Stimulated activated CD8-positive, alpha-beta memory T cell treated with anti-CD3 and anti-CD28 coated beads, Interleukin-4, amount 100 ng/mL, for 48 hours (primary cell): ENCODE data around the gene EFCAB6.

Source experiments
- DNase-seq: peaks from one replicate; pipeline ENCODE4 v3.0.0-alpha.2; 2020

The EFCAB6 gene

GRCh38 chr22:43811777-43812148 is 342 bp downstream of the EFCAB6 start:
- no peak for DNase-seq

GRCh38 chr22:43802897-43803495 is 9.1 kb downstream of the EFCAB6 start:
- no peak for DNase-seq

- DNase-seq = no peak
These were observed 11.1 kb downstream of the EFCAB6 start for GRCh38 chr22:43800970-43801369.

GRCh38 chr22:43798492-43798891 is 13.6 kb downstream of the EFCAB6 start:
- no peak for DNase-seq

GRCh38 chr22:43796567-43796966 is 15.5 kb downstream of the EFCAB6 start:
- no peak for DNase-seq

GRCh38 chr22:43795320-43795719 is 16.8 kb downstream of the EFCAB6 start:
- DNase-seq = no peak

- DNase-seq = no peak
These were observed 19.2 kb downstream of the EFCAB6 start for GRCh38 chr22:43792905-43793304.

- no peak for DNase-seq
These were observed 22.7 kb downstream of the EFCAB6 start for GRCh38 chr22:43789452-43789851.

- DNase-seq = no peak
These were observed 28.3 kb downstream of the EFCAB6 start for GRCh38 chr22:43783777-43784176.

GRCh38 chr22:43782448-43782847 is 29.7 kb downstream of the EFCAB6 start:
- DNase-seq = no peak

- no peak for DNase-seq
These were observed 34.8 kb downstream of the EFCAB6 start for GRCh38 chr22:43777286-43777685.

GRCh38 chr22:43776081-43776670 is 35.9 kb downstream of the EFCAB6 start:
- DNase-seq = no peak

- no peak for DNase-seq
These were observed 37.7 kb downstream of the EFCAB6 start for GRCh38 chr22:43774318-43774915.

GRCh38 chr22:43772831-43773230 is 39.3 kb downstream of the EFCAB6 start:
- DNase-seq = no peak

- no peak for DNase-seq
These were observed 56.7 kb downstream of the EFCAB6 start for GRCh38 chr22:43755452-43755851.

- DNase-seq = no peak
These were observed 57.1 kb downstream of the EFCAB6 start for GRCh38 chr22:43755011-43755410.

GRCh38 chr22:43754176-43754575 is 57.9 kb downstream of the EFCAB6 start:
- no peak for DNase-seq

- no peak for DNase-seq
These were observed 58.4 kb downstream of the EFCAB6 start for GRCh38 chr22:43753688-43754087.

GRCh38 chr22:43750751-43751150 is 61.4 kb downstream of the EFCAB6 start:
- DNase-seq = no peak

GRCh38 chr22:43749473-43749872 is 62.6 kb downstream of the EFCAB6 start:
- no peak for DNase-seq

- DNase-seq = no peak
These were observed 64.2 kb downstream of the EFCAB6 start for GRCh38 chr22:43747877-43748276.

- no peak for DNase-seq
These were observed 65.0 kb downstream of the EFCAB6 start for GRCh38 chr22:43747058-43747457.

GRCh38 chr22:43745783-43746356 is 66.2 kb downstream of the EFCAB6 start:
- DNase-seq = no peak

- no peak for DNase-seq
These were observed 66.7 kb downstream of the EFCAB6 start for GRCh38 chr22:43745411-43745770.
